HG03060 (cell line): Measurements from ENCODE around the gene LRRC45.

Experiments used
- ATAC-seq: cut with Tn5 transposase; IDR thresholded peaks from one replicate; pipeline ENCODE4 v1.9.1; 2021; ENCODE audit warnings: low read depth, moderate number of reproducible peaks; ENCODE audit not compliant: unreplicated experiment

LRRC45 gene

GRCh38 chr17:82006468-82007227 lies 16.5 kb upstream of the LRRC45 start:
- ATAC-seq = no peak

DNA sequence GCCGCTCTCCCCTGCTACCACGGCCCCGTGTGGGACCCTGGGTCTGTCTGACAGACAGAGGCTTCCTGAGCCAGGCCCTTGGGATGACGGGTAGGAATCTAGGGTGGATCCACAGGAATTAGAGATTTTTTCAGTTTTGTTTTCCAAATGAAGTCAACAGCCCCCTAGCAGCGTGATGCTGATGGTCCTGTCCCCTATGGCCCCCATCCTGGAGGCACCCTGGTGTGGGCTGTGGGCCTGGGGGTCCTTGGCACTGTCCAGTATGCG lies 15.9 kb upstream of the LRRC45 start:
- no peak for ATAC-seq

DNA sequence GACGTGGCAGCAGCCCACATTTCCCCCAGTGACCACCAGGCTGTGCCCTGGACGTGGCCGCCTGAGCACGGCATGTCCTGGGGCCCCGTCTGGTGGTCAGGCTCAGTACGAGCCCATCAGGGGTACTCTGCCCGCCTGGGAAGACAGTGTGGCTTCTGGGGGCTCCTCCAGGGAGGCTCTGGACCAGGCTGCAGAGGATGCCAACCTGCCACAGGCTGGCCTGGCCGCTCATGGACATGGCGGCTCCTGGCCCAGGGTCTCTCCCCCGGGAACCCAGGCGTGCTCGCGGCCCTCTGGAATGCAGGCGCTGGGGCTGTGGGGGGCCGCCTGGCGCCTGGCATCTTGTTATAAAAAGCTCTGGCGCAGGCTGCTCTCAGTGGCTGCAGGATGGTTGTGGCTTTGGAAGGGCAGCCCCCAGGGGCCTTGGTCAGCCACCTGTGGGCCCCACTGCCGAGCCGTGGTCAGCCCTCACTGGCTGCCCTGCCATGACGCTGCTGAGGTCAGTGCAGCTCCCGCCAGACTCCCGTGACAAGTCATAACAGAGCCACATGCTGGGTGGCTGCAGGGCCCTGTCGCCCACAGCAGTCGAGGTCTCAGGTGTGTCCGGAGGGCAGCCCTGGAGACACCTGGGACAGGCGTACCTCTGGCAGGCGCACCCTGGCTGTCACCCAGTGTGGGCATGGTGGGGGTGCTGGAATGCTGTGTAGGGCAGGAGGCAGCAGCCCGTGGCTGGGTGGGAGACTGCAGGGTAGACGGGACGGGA lies 15.4 kb upstream of the LRRC45 start:
- ATAC-seq = no peak

GRCh38 chr17:82008258-82008940 lies 14.7 kb upstream of the LRRC45 start:
- no peak for ATAC-seq

- ATAC-seq = no peak
These were observed 14.1 kb upstream of the LRRC45 start for GRCh38 chr17:82008941-82009405.

GRCh38 chr17:82009413-82009812 lies 13.7 kb upstream of the LRRC45 start:
- ATAC-seq = no peak

- ATAC-seq = no peak
These were observed 12.3 kb upstream of the LRRC45 start for GRCh38 chr17:82010575-82011525.

GRCh38 chr17:82011617-82012187 lies 11.4 kb upstream of the LRRC45 start:
- ATAC-seq = no peak

DNA sequence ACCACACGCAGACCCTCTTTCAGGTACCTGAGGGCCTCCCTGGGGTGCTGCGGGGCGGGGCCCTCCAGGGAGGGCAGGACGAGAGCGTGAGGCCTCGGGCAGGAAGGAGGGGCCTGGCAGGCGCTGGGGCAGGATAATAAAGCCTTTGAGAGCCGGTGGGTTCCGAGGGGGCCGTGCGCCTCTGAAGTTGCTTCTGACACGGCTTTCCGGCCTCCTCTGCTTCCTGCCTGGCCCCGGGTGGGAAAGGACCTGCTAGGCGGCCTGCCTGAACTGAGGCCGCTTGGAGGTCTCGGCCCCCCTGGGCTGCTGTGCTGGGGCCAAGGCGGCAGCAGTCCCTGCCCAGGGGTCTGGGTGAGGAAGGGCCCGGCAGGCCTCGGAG lies 10.9 kb upstream of the LRRC45 start:
- no peak for ATAC-seq

DNA sequence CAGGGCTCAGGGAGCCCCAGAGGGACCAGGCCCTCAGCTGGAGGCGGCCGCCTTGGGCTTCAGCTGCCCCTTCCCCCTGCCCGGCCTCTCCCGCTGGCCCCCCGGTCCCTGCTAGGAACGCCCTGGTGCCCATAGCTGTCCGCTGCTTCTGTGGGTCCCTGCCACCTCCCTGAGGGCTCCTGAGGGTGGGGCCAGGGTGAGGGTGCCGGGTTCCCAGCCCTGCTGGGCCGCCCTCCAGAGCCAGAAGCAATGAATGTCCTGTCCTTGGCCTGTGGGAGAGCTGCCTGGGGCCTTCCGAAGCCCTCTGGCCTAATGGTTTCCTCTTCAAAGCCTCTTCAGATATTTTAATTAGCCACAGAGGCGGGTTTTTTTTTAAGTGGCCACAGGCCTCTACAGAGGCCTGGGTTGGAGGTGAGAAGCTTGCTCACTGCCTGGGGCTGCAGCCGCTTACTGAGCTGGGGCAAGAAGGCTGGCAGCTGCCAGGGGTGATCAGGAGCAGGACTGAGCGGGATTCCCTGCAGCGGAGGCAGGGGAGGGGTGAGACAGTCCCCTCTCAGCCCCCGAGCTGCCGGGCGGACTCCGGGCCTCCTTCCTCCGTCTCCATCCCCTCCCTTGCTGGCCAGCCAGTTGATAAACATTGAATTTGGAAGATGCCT lies 10.3 kb upstream of the LRRC45 start:
- no peak for ATAC-seq

DNA sequence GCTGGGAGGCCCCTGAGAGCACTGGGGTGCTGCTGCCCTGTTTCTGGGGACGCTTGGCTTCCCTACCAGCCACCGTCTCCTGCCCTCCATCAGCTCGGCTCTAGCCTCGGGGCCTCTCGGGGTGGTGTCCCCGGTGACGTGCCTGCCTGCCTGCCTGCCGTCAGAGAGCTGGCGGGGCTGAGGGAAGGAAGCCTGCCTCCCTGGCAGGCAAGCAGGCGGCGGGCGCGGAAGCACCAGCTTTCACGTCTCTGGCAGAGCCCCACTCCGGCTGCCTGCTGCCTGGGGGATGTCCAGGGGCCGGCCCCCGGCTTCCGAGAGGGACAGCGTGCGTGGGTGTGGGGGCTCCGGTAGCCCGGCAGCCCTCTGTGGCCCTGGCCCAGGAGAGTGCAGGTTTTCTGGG lies 9.8 kb upstream of the LRRC45 start:
- no peak for ATAC-seq

GRCh38 chr17:82013772-82014321 lies 9.3 kb upstream of the LRRC45 start:
- ATAC-seq = no peak

DNA sequence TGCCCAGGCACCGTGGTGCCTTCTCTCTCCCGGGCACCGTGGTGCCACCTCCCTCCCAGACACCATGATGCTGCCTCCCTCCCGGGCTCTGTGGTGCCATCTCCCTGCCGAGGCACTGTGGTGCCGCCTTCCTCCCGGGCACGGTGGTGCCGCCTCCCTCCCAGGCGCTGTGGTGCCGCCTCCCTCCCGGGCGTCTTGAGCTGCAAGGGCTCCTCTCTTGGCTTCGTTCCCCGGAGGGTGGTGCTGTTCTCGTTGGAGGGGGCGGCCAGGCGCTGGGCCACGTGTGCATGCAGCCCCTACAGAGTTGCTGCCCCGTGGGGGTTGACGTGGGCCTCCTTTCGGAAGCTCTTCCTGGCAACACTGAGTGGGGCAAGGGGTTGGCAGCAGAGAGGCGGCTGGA lies 8.7 kb upstream of the LRRC45 start:
- no peak for ATAC-seq

DNA sequence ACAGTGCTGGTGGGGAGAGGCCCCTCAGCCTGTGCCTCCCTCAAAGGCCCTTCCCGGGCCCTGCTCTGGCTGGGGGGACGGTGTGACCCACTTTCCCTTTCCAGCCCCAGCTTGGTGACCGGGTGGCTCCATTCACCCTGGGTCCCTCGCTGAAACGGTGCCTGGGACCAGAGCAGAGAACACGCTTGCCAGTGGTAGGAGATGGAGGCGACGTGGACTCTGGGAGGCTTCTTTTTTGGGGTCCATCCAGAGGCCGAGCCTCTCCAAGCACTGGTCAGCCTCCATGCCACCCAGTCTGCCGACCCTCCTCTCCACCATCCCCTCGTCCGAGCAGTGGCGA lies 8.2 kb upstream of the LRRC45 start:
- ATAC-seq = no peak

DNA sequence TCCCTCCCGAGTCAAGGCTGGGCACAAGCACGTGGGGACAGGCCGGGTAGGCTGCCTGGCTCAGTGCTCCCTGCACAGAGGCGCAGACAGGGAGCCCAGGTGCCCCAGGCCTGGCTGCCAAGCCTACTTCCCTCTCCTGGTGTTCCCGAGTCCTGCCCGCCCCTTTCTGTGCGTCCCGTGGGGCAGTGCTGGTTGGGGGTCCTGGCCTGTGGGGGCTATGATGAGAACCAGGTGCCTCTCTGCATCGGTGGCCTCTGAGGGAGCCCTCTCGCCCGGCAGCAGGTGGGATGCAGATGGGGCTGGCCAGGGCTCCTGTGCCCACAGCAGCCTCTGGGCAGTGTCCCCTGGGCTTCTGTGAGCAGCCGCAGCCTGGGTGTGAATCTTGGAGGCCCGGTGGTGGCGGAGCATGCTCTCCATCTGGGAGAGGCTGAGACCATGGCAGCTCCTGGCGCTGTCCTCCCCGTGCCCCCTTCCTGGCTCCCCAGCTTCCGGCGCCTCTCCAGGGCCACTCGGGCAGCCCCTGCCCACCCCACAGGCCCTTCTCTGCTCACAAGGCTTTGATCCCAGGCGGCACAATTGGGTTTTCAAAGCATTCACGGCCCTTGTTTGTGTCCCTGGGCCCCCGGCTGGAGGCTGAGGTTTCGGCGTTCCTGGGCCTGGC lies 7.7 kb upstream of the LRRC45 start:
- no peak for ATAC-seq

- no peak for ATAC-seq
These were observed 6.8 kb upstream of the LRRC45 start for GRCh38 chr17:82016061-82016874.

DNA sequence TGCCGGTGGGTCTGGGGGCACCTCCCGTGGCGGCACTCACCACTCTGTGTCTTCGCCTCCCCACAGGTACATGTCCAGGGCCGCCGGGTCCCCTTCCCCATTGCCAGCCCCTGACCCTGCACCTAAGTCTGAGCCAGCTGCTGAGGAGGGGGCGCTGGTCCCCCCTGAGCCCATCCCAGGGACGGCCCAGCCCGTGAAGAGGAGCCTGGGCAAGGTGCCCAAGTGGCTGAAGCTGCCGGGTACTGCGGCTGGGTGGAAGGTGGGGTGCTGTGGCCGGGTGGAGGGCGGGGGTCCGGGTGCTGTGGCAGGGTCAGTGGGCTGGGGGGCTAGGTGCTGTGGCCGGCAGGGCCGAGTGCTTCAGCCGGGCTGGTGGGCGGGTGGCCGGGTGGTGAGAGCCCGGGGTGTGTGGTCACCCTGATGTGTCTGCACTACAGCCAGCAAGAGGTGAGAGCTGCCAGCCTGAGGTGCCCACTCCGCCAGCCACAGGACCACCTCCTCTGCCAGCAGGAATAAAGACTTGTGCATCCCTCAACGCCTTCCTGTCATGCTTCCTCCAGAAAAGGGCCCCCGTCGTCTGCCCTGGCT lies 6.1 kb upstream of the LRRC45 start:
- ATAC-seq = no peak

GRCh38 chr17:82017612-82018151 lies 5.4 kb upstream of the LRRC45 start:
- no peak for ATAC-seq
